ENCODE data around the gene VN1R2.
"Not testable (repeated sequence)": the region's sequence is repeated elsewhere in the genome, so short reads cannot be mapped to it uniquely, and the experiment has no call there.

The VN1R2 gene

GRCh38 chr19:53290758-53291549, 32.9 kb downstream of the VN1R2 start:
- DNase-seq, result no peak
- no peak for TF ChIP-seq POLR2A (IDR thresholded peaks at IDR 0.05; ENCODE audit: low read length)
- TF ChIP-seq GATA1 (IDR thresholded peaks at IDR 0.05; ENCODE audit: low read depth, low read length), result no peak

GRCh38 chr19:53294786-53295441, 36.8 kb downstream of the VN1R2 start:
- TF ChIP-seq GATA1 (IDR thresholded peaks at IDR 0.05; ENCODE audit: low read depth, low read length) (no peak), POLR2A (IDR thresholded peaks at IDR 0.05; ENCODE audit: low read length) (no peak)
- no peak for DNase-seq

GRCh38 chr19:53301341-53301740, 43.2 kb downstream of the VN1R2 start:
- not testable (repeated sequence) for DNase-seq

- peak; percentile 12 to 23 for DNase-seq
Observed at GRCh38 chr19:53308339-53308811, 50.3 kb downstream of the VN1R2 start.

More at GRCh38 chr19:53308339-53308811, 50.3 kb downstream of the VN1R2 start:
- TF ChIP-seq POLR2A (IDR thresholded peaks at IDR 0.05; ENCODE audit: low read length) (no peak), GATA1 (IDR thresholded peaks at IDR 0.05; ENCODE audit: low read depth, low read length) (no peak)

All from erythroblast (primary cell).